CD4-positive, alpha-beta T cell treated with Interleukin-15 for 1 hour (primary cell): ENCODE measurements around the gene MAP2K3.
"Not testable (repeated sequence)": the region's sequence is repeated elsewhere in the genome, so short reads cannot be mapped to it uniquely, and the experiment has no call there.

ENCODE experiments used
- DNase-seq: peaks from one replicate; pipeline ENCODE4 v3.0.0-alpha.2; 2020

MAP2K3 gene

DNA sequence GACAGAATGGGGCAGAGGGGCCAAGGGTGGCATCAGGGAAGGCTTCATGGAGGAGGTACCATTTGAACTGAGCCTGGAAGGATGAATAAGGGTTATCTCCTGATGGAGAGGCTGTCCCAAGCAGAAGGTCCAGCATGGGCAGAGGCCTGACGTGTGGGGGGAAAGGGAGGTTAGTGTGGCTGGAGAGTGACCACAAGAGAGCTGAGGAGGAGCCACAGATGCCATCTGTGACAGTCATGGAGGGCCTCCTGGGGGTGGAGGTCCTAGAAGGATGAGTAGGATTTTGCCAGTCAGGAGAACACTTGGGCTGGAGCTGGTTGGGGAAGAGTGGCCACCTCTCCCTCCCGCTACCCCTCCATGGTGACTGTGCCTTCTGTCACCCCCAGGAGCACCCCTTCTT, 29.2 kb downstream of the MAP2K3 start:
- DNase-seq: not testable (repeated sequence)

DNA sequence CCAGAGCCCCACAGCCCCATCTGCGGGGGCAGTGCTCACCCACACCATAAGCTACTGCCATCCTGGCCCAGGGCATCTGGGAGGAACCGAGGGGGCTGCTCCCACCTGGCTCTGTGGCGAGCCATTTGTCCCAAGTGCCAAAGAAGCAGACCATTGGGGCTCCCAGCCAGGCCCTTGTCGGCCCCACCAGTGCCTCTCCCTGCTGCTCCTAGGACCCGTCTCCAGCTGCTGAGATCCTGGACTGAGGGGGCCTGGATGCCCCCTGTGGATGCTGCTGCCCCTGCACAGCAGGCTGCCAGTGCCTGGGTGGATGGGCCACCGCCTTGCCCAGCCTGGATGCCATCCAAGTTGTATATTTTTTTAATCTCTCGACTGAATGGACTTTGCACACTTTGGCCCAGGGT, 29.8 kb downstream of the MAP2K3 start:
- not testable (repeated sequence) for DNase-seq

DNA sequence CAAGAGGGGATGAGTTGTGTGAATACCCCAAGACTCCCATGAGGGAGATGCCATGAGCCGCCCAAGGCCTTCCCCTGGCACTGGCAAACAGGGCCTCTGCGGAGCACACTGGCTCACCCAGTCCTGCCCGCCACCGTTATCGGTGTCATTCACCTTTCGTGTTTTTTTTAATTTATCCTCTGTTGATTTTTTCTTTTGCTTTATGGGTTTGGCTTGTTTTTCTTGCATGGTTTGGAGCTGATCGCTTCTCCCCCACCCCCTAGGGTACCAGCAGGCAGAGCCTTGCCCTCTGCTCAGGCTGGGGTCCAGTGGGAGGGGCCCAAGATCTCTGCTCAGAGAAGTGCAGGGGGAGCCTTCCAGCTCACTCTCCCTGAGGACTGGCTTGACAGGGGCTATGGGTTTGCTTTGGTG, 30.2 kb downstream of the MAP2K3 start:
- DNase-seq: not testable (repeated sequence)

DNA sequence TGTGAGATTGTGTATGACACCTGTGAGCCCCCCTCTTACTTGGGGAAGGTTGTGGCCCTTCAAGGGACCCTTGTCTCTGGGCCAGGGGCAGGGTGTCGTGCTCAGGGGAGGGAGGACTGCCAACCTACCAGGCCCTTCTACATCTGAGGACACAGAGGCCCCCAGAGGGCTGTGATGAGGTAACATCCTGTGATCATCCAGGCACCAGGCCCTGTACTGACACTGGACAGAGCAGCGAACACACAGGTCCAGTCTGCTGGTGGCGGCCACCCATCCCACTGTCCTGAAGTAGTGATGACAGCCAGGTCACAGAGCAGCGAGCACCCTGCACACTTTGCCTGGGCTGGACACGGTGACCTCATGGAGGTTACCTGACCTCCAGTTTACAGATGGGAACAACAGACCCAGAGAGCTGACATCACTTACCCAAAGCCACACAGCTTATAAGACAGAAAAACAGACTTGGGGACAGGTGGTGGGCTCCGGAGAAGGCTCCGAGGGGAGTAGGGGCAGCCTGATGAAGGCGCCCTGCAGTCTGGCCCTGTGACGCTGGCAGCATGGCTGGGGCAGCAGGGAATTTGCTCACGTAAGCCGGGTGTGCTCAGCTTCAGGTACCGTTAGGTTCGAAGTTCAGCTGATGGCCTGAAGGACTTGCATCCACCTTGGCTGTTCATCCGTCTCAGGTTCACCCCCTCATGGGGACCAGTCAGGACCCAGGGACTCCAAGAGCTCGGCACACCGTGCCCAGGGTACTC, 30.9 kb downstream of the MAP2K3 start:
- not testable (repeated sequence) for DNase-seq

DNA sequence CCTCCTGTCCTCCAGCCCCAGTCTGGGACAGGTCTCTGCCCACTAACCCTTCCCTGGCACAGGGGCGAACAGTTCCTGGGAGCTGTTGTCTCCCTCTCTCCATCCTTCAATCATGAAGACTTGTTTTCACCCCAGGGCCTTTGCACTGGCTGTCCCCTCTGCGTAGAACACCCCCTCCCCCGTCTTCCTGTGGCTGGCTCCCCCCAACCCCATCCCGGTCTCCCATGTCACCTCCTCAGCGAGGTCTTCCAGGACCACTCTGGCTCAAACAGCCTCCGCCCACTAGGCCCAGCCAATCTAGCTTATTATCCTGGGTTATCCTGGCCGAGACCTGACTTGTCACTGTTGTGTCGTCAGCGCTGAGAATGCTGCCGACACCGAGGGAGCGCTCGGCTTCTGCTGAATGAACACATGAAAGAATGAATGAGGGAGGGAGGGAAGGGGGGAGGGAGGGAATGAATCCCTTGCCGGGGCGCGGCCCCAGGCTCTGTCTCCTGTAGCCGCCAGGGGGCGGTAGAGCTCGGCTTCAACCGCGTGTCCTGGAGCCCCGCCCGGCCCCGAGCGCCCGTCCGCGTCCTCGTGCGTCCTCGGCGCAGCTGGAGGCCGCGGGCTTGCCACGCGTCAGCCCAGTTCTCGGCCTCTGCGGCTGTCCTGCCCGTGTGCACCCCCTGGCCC, 31.8 kb downstream of the MAP2K3 start:
- DNase-seq: not testable (repeated sequence)

- DNase-seq: not testable (repeated sequence)
These were observed 32.5 kb downstream of the MAP2K3 start for GRCh38 chr17:21316887-21317500.

DNA sequence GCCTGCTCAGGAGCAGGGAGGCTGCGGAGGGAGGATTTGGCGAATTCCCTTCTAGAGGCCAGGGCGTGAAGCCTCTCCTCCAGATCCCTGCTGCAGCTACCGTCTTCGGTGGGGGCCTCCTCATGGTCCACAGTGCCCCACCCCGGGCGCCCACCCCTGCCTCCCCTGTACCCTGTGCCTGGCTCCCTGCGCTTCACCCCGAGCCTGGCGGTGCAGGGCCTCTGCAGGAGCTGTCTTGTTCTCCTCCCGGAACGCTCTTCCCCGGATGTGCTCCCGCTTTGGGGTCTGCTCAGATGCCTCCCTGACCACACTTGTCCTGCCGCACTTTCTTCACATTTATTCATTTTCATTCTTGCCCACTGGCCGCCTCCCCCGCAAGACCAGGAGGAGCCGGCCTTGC, 33.3 kb downstream of the MAP2K3 start:
- not testable (repeated sequence) for DNase-seq

GRCh38 chr17:21318439-21318838, 33.9 kb downstream of the MAP2K3 start:
- DNase-seq: no peak

DNA sequence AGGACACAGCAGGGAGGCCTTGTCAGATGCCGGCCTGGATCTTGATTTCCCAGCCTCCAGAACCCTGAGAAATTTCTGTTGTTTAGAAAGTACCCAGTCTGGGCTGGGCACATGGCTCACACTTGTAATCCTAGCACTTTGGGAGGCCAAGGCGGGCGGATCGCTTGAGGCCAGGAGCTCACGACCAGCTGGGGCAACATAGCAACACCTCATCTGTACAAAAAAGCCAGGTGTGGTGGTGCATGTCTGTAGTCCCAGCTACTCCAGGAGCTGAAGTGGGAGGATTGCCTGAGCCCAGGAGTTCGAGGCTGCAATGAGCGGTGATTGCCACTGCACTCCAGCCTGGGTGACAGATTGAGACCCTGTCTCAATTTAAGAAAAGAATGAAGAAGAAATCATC, 34.3 kb downstream of the MAP2K3 start:
- not testable (repeated sequence) for DNase-seq

GRCh38 chr17:21319256-21319655, 34.7 kb downstream of the MAP2K3 start:
- not testable (repeated sequence) for DNase-seq

GRCh38 chr17:21319686-21320375, 35.3 kb downstream of the MAP2K3 start:
- DNase-seq: not testable (repeated sequence)

- DNase-seq: not testable (repeated sequence)
These were observed 35.9 kb downstream of the MAP2K3 start for GRCh38 chr17:21320430-21320829.

GRCh38 chr17:21321061-21321460, 36.5 kb downstream of the MAP2K3 start:
- DNase-seq: not testable (repeated sequence)

- DNase-seq: not testable (repeated sequence)
These were observed 37.3 kb downstream of the MAP2K3 start for GRCh38 chr17:21321744-21322191.

- not testable (repeated sequence) for DNase-seq
These were observed 39.0 kb downstream of the MAP2K3 start for GRCh38 chr17:21323257-21324111.

DNA sequence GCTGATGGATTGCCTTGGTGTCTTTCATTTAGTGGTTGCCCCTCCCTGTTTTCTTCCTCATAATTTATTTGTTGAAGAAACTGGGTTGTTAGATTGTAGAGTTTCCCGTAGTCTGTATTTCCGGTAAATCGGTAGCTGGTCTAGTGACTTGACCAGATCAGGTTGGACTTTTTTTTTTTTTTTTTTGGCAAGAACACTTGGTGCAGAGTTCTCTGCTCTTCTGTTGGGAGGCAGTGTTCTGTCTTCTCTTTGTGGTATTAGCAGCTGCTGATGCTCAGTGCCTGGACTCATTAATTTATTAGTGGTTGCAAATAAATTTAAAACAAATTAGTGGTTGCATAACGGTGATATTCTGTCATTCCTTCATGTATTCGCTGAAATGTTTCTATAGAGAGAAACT, 40.2 kb downstream of the MAP2K3 start:
- DNase-seq: not testable (repeated sequence)

- not testable (repeated sequence) for DNase-seq
These were observed 43.4 kb downstream of the MAP2K3 start for GRCh38 chr17:21327921-21328320.

DNA sequence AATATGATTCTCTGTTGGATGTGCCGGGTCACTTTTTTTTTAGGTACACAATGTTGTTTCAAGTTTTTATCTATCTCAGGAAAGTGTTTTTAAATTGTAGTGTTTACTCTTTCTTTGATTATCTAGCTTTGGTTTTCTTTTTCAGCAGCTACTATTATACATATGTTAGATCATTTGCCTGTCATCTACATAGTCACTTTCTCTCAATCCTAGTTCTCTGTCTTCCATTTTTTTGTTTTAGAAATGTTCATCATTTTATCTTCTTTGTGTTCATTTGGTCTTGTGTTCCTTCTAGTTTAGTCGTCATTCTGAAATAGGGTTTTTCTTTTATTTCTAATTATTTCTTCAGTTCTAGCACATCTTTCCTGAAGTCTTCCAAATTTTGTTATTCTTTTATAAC, 44.3 kb downstream of the MAP2K3 start:
- DNase-seq: not testable (repeated sequence)

DNA sequence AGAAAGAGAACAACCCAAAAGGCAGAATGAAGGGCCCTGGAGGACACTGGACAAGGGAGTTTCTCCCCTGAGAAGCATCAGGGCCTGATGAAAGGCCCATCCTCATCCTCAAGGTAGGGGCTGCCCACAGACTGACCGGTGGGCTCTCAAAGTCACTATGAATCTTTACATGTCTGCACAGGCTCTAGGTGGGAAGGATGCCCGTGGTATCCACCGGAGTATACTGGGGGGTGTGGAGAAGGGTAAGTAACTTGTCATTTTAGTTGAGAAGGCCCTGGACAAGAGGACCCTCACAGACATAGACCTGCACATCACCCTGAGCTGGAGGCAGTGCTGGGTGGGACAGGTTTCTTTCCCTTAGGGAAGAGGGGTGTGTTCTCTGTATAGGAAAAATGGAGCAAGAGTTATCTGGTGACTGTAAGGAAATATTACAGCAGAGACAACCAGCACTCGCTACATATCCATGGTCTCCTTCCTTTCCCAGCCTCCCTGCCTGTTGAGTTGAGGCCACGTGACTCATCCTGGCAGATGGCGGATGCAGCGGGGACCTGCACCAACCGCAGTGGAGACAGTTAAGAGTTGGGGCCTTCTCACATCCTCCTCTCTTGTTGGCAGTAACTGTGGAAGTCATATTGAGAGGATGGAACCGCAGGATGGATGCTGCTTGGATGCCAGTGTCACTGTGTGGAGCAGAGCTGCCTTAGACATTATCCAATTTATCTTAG, 46.1 kb downstream of the MAP2K3 start:
- DNase-seq: no peak

DNA sequence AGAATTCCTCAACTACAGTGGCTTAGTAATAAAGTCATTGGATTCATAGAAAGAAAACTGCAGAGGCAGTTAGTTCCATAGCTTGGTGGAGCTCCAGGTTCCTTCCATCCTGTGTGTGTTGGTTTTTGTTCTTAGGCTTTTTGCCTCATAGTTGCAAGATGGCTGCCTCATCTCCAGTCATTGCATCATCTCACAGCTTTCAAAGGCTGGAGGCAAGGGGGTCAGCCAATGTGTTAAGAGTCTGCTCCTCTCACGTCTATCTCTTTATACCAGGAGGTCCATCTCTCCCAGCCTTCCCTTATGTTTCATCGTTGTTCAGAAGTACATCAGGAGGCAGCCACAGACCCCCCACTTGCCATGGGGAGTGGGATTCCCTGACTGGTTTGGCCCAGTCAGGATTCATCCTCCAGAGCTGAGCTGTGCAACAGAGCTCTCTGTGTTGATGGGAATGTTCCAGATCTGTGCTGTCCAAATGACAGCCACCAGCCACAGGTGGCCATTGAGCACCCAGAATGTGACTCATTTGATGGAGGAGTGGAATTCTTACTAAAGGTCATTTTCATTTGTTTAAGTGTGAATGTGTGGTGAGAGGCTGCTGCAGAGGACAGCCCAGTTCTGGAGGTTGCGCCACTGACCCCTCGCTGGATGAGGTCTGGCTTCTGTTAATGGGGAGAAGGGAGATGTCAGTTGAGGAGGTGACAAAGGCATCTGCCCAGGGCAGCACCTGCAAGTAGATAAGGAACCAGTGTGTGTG, 52.2 kb downstream of the MAP2K3 start:
- DNase-seq: not testable (repeated sequence)
